ENCODE data around the gene GNG12. TPM values are rescaled to one million over a fixed set of nuclear protein-coding genes. Genes with fewer than 3 reads are reported as not detected.

The GNG12 gene
- total RNA-seq, 1 experiment from 2014 or later = 117 TPM

GRCh38 chr1:67739361-67739760 lies 93.9 kb downstream of the GNG12 start:
- ChIA-PET CTCF (interaction anchor here (0.7 to 3.0 kb wide), 8 partner anchors 12 to 54 kb away, joined by 3 to 12 read pairs (median 4); partner anchors contain the start of gene GADD45A), POLR2A (interaction anchor here (1.0 to 7.0 kb wide), 7 partner anchors 11 to 97 kb away, joined by 3 to 65 read pairs (median 4); partner anchors contain the start of gene GADD45A)

GRCh38 chr1:67738401-67738800 lies 94.9 kb downstream of the GNG12 start:
- no peaks in the 10 kb centered on the region for H3K9me3 Mint-ChIP-seq (ENCODE audit: unreplicated experiment)
- H3K27me3 Mint-ChIP-seq (ENCODE audit: insufficient read depth, unreplicated experiment) = no peaks in the 10 kb centered on the region
- no peak for TF ChIP-seq CTCF (IDR thresholded peaks at IDR 0.05; ENCODE audit: unreplicated experiment)
- POLR2A ChIA-PET = interaction anchor here (0.8 to 7.0 kb wide), 10 partner anchors 9 to 169 kb away, joined by 3 to 65 read pairs (median 4); partner anchors contain the start of gene GADD45A
- H3K27ac Mint-ChIP-seq (ENCODE audit: low read depth, unreplicated experiment) = peak overlapping the region; percentile 96
- intact Hi-C loops (cut with micrococcal nuclease) = no loop called here
- H3K4me1 Mint-ChIP-seq (ENCODE audit: insufficient read depth, unreplicated experiment) = peaks cover 29% of the 10 kb centered on the region
- H3K4me3 Mint-ChIP-seq (ENCODE audit: unreplicated experiment) = no peak overlapping the region
- no TSS peak for BruUV-seq (replicated peaks)
- CTCF ChIA-PET = interaction anchor here (0.9 to 3.0 kb wide), 8 partner anchors 13 to 203 kb away, joined by 3 to 12 read pairs (median 6); partner anchors contain the start of gene GADD45A
- DNase-seq (ENCODE audit: unreplicated experiment) = no peak
- no peaks in the 10 kb centered on the region for H3K36me3 Mint-ChIP-seq (ENCODE audit: insufficient read depth, unreplicated experiment)

More at GRCh38 chr1:67739361-67739760, 93.9 kb downstream of the GNG12 start:
- Mint-ChIP-seq H3K9me3 (ENCODE audit: unreplicated experiment) (no peaks in the 10 kb centered on the region), H3K36me3 (ENCODE audit: insufficient read depth, unreplicated experiment) (no peaks in the 10 kb centered on the region), H3K27ac (ENCODE audit: low read depth, unreplicated experiment) (peak overlapping the region; percentile 96), H3K4me1 (ENCODE audit: insufficient read depth, unreplicated experiment) (peaks cover 29% of the 10 kb centered on the region), H3K27me3 (ENCODE audit: insufficient read depth, unreplicated experiment) (no peaks in the 10 kb centered on the region), H3K4me3 (ENCODE audit: unreplicated experiment) (no peak overlapping the region)
- DNase-seq (ENCODE audit: unreplicated experiment) = no peak
- intact Hi-C loops (cut with micrococcal nuclease) = no loop called here
- no peak for TF ChIP-seq CTCF (IDR thresholded peaks at IDR 0.05; ENCODE audit: unreplicated experiment)
- BruUV-seq (replicated peaks) = no TSS peak

DNA sequence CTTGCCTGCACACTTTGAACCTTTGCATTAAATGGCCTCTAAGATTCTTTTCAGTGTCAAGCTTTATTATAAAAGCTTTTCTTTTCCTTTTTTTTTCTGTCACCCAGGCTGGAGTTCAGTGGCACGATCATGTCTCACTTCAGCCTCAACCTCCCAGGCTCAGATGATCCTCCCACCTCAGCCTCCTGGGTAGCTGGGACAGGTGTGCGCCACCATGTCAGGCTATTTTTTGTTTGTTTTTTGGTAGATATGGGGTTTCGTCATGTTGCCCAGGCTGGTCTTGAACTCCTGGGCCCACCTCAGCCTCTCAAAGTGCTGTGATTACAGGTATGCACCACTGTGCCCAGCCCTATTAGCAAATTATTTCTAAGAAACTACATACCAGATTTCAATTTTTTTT lies 95.4 kb downstream of the GNG12 start:
- BruUV-seq (replicated peaks) = no TSS peak
- peak overlapping the region; percentile 96 for H3K27ac Mint-ChIP-seq (ENCODE audit: low read depth, unreplicated experiment)
- H3K36me3 Mint-ChIP-seq (ENCODE audit: insufficient read depth, unreplicated experiment) = no peaks in the 10 kb centered on the region
- ChIA-PET CTCF (interaction anchor here (0.7 to 3.0 kb wide), 7 partner anchors 17 to 202 kb away, joined by 3 to 12 read pairs (median 5); partner anchors contain the start of gene GADD45A), POLR2A (interaction anchor here (1.0 to 7.0 kb wide), 7 partner anchors 9 to 169 kb away, joined by 3 to 65 read pairs (median 6); partner anchors contain the start of gene GADD45A)
- H3K4me1 Mint-ChIP-seq (ENCODE audit: insufficient read depth, unreplicated experiment) = peaks cover 29% of the 10 kb centered on the region
- no peak for TF ChIP-seq CTCF (IDR thresholded peaks at IDR 0.05; ENCODE audit: unreplicated experiment)
- intact Hi-C loops (cut with micrococcal nuclease) = no loop called here
- H3K4me3 Mint-ChIP-seq (ENCODE audit: unreplicated experiment) = no peak overlapping the region
- no peak for DNase-seq (ENCODE audit: unreplicated experiment)
- no peaks in the 10 kb centered on the region for H3K27me3 Mint-ChIP-seq (ENCODE audit: insufficient read depth, unreplicated experiment)
- no peaks in the 10 kb centered on the region for H3K9me3 Mint-ChIP-seq (ENCODE audit: unreplicated experiment)

DNA sequence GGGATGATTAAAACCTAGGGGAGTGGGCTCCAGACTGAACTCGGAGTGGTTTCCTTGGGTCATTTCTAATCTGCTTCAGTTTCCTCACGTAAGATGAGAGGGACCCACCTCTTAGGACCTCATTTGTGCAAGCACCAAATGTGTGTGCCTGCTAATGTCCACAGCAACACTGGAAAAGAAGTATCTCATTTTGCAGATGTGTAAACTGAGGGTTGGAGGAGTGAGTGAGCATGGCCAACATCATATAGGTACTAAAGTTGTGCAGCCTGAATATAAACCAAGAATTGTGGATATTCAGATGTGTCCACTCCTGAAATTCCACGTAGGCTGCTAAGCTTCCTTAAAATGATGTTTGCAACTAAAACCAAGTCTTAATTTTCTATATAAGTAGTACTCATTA lies 96.5 kb downstream of the GNG12 start:
- BruUV-seq (replicated peaks) = no TSS peak
- H3K9me3 Mint-ChIP-seq (ENCODE audit: unreplicated experiment) = no peaks in the 10 kb centered on the region
- peak overlapping the region; percentile 64 for H3K4me3 Mint-ChIP-seq (ENCODE audit: unreplicated experiment)
- H3K36me3 Mint-ChIP-seq (ENCODE audit: insufficient read depth, unreplicated experiment) = no peaks in the 10 kb centered on the region
- POLR2A ChIA-PET = interaction anchor here (0.9 to 7.0 kb wide), 10 partner anchors 10 to 307 kb away, joined by 3 to 65 read pairs (median 6); partner anchors contain the start of genes GADD45A and SERBP1
- CTCF ChIA-PET = interaction anchor here (0.6 to 3.0 kb wide), 5 partner anchors 10 to 975 kb away, joined by 3 to 12 read pairs (median 8); no protein-coding TSS in a partner anchor
- peak overlapping the region; percentile 96 for H3K27ac Mint-ChIP-seq (ENCODE audit: low read depth, unreplicated experiment)
- H3K27me3 Mint-ChIP-seq (ENCODE audit: insufficient read depth, unreplicated experiment) = no peaks in the 10 kb centered on the region
- TF ChIP-seq CTCF (IDR thresholded peaks at IDR 0.05; ENCODE audit: unreplicated experiment) = no peak
- DNase-seq (ENCODE audit: unreplicated experiment) = no peak
- H3K4me1 Mint-ChIP-seq (ENCODE audit: insufficient read depth, unreplicated experiment) = peaks cover 31% of the 10 kb centered on the region
- intact Hi-C loops (cut with micrococcal nuclease) = loop anchor here (1.0 kb wide), 1 partner anchor 13 kb away; no protein-coding TSS in a partner anchor

All from MCF 10A (cell line).